Esophagus squamous epithelium (tissue), 5 donors: ENCODE measurements around the gene CACNA1H. TPM values are rescaled to one million over a fixed set of nuclear protein-coding genes. Genes with fewer than 3 reads are reported as not detected.

Experiments
- DNase-seq: peaks from one replicate; lab custom pipeline; 2025; lab: John Stamatoyannopoulos, UW
- H3K27ac ChIP-seq, 4 donors: fragments of 200-600 bp; sonication (generic); one replicate each; pipeline ENCODE4 v1.5.1; 2016 to 2019; ENCODE audit warnings: mild to moderate bottlenecking in 1 of 4
- H3K27me3 ChIP-seq, 4 donors: fragments of 200-600 bp; sonication (generic); 1 replicate in 3 of 4; 2 replicates in 1 of 4; pipeline versions ENCODE4 v1.5.1 to v1.6.0; 2017 to 2021; ENCODE audit warnings: antibody characterized with exemption in 1 of 4
- H3K36me3 ChIP-seq, 3 donors: fragments of 200-600 bp; sonication (generic); one replicate each; pipeline ENCODE4 v1.5.1; 2016 to 2019
- H3K4me1 ChIP-seq, 3 donors: fragments of 200-600 bp; sonication (generic); one replicate each; pipeline ENCODE4 v1.5.1; 2017 to 2019
- H3K4me3 ChIP-seq, 4 donors: fragments of 200-600 bp; sonication (generic); 1 replicate in 3 of 4; 2 replicates in 1 of 4; pipeline ENCODE4 v1.5.1; 2016 to 2019; ENCODE audit warnings: mild to moderate bottlenecking in 2 of 4, moderate library complexity in 1 of 4
- H3K9me3 ChIP-seq, 3 donors: fragments of 200-600 bp; sonication (generic); one replicate each; pipeline ENCODE4 v1.5.1; 2016 to 2019
- POLR2A ChIP-seq, 4 donors: fragments of 450-650 bp; IDR thresholded peaks; one replicate each; pipeline ENCODE4 v1.6.1; 2017; ENCODE audit warnings: antibody characterized with exemption in 4 of 4, mild to moderate bottlenecking in 4 of 4, moderate library complexity in 3 of 4
- WGBS, 2 donors: methylation state at CpG; one replicate each; pipeline ENCODE4 v1.1.5; 2018; 5-methylcytosine and 5-hydroxymethylcytosine counted together
- intact Hi-C: fragments of 100-400 bp; cut with DNase I; formaldehyde crosslinking; loops from one replicate; pipeline ENCODE4 v1.15.0; 2022
- total RNA-seq, 4 donors: library from RNA; depleted of rRNA; stranded (reverse); fragments of >200 nt; gene quantifications; one replicate each; pipeline ENCODE4 v1.1.0, GENCODE V29; 2016
- TF ChIP-seq, protein P1 (sequence below), 6 experiments: fragments of 450-650 bp in 4 of 6; fragments of 200-600 bp in 2 of 6; sonication (generic) in 2 of 6; IDR thresholded peaks; one replicate each; pipeline ENCODE4 v1.5.1; 2016 to 2019; ENCODE audit warnings: antibody characterized with exemption in 6 of 6, mild to moderate bottlenecking in 4 of 6, moderate library complexity in 4 of 6
- donor health status: DM: yes; HTN: yes; CAD: no.

Gene CACNA1H
- total RNA-seq, 4 donors from 2014 or later = 1.7 to 14.7 (median 5.6) TPM

DNA sequence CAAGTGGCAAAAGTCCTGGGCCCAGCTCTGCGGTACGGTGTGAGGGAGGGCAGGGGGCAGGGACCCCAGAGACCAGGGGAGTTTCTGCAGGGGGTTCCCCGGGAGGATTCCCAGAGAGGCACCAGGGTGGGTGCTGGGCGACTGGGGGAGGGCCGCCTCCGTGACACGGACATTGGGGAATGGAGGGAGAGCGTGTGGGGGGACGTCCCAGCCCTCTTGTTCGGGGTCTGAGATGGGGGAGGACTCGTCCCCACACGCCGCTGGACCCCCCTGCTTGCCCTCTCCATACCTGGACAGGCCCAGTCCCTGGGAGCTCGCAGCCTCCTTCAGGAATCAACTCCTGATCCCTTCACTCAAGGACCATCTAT lies 30.5 kb upstream of the CACNA1H start:
- no peaks in the 10 kb centered on the region for H3K9me3 ChIP-seq
- TF ChIP-seq, protein P1, sequence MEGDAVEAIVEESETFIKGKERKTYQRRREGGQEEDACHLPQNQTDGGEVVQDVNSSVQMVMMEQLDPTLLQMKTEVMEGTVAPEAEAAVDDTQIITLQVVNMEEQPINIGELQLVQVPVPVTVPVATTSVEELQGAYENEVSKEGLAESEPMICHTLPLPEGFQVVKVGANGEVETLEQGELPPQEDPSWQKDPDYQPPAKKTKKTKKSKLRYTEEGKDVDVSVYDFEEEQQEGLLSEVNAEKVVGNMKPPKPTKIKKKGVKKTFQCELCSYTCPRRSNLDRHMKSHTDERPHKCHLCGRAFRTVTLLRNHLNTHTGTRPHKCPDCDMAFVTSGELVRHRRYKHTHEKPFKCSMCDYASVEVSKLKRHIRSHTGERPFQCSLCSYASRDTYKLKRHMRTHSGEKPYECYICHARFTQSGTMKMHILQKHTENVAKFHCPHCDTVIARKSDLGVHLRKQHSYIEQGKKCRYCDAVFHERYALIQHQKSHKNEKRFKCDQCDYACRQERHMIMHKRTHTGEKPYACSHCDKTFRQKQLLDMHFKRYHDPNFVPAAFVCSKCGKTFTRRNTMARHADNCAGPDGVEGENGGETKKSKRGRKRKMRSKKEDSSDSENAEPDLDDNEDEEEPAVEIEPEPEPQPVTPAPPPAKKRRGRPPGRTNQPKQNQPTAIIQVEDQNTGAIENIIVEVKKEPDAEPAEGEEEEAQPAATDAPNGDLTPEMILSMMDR (IDR thresholded peaks at IDR 0.05) = no peak
- TF ChIP-seq POLR2A (IDR thresholded peaks at IDR 0.05) = no peak
- H3K27me3 ChIP-seq = peaks cover 0 to 98% (median 0%) of the 10 kb centered on the region in 4 donors
- intact Hi-C loops = no loop called here
- DNase-seq = no peak
- no peak overlapping the region for H3K27ac ChIP-seq
- H3K36me3 ChIP-seq = no peaks in the 10 kb centered on the region
- H3K4me3 ChIP-seq = no peak overlapping the region
- H3K4me1 ChIP-seq = peaks cover 0 to 5% (median 0%) of the 10 kb centered on the region in 3 donors
- 79 to 82% methylated on average over 4 to 5 of the region's 14 CpGs for WGBS, 2 donors

DNA sequence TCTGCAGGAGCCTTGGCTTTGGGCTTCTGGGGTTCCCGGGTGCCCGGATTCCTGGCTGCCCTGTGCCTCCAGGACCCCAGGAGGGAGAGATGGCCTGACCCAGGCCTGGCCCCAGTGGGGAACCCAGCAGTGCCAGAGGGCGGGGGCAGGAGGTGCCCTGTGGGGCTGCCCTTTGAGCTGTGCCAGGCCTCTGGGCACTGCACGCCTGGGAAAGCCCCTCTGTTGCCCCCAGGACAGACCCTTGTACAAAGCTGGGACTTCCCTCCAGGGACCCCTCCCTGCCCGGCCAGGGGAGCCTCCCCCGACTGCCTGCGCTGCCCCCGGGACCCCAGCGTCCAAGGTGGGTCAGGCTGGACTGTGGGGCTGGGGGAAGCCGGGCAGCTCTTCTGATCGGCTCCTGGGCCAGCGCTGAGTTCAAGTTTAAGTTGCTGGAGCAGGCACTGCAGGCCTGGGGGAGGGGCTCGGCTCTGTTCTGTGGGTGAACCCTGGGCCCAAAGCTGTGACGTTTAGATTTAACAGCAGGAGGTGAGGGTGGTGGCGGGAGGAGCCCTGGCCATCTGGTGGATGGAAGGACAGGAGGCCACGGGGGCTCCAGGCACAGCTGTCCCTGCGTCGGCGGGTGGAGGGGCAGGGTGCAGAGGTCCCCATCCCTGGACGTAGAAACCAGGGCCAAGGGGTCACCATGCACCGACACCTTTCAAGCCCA lies 29.2 kb upstream of the CACNA1H start:
- Histone ChIP-seq H3K4me1 (peaks cover 0 to 5% (median 0%) of the 10 kb centered on the region in 3 donors), H3K27me3 (peaks cover 0 to 98% (median 0%) of the 10 kb centered on the region in 4 donors), H3K27ac (no peak overlapping the region), H3K36me3 (no peaks in the 10 kb centered on the region), H3K9me3 (no peaks in the 10 kb centered on the region), H3K4me3 (no peak overlapping the region)
- no peak for TF ChIP-seq POLR2A (IDR thresholded peaks at IDR 0.05)
- TF ChIP-seq, protein P1 (IDR thresholded peaks at IDR 0.05) = no peak
- DNase-seq = no peak
- WGBS, 2 donors = 47% methylated on average over 3 of the region's 21 CpGs; no CpG with 5 or more reads in 1 of the 2 donors
- intact Hi-C loops = no loop called here

DNA sequence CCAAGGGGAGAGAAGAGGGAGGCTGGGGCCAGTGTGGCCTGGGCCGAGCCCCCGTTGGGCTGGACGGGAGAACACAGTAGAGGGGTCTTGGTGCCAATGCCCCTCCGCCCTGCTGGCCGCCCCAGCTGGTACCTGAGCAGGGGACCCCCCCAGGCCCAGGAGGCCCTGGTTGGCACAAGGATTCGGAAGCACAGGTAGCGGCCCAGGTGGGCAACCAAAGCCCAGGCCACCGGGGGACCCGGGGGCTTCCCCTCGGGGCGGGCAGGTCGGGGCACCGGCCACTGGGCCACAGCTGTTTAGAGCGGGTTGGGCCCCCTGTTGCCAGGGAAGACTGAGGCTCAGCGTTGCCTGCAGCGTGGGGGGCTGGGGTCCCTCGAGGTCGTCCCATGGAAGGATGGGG lies 28.6 kb upstream of the CACNA1H start:
- Histone ChIP-seq H3K9me3 (no peaks in the 10 kb centered on the region), H3K4me3 (no peak overlapping the region), H3K36me3 (no peaks in the 10 kb centered on the region), H3K27ac (no peak overlapping the region), H3K27me3 (peaks cover 0 to 95% (median 0%) of the 10 kb centered on the region in 4 donors), H3K4me1 (peaks cover 0 to 5% (median 0%) of the 10 kb centered on the region in 3 donors)
- no peak for DNase-seq
- intact Hi-C loops = no loop called here
- 100% methylated on average over 1 of the region's 18 CpGs; no CpG with 5 or more reads in 1 of the 2 donors for WGBS, 2 donors
- TF ChIP-seq, protein P1 (IDR thresholded peaks at IDR 0.05) = no peak
- TF ChIP-seq POLR2A (IDR thresholded peaks at IDR 0.05) = no peak

DNA sequence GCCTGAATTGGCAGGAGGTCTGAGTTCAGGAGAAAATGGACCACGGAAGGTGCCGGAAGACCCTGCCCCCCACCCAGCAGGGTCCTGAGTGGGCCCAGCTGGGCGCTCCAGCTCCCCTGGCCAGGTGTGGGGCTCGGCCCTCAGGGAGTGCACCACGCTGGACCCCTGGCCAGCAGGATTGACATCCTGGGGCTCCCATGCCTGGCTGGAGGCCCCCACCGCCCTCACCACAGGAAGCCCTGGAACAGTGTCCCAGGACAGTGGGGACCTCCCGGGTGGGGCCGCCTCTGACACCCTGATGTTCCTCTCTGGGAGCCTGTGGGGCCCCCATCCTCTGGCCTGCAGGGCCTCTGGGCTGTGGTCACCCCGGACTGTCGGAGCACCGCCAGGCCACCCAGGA lies 28.1 kb upstream of the CACNA1H start:
- 40 to 100% methylated on average over 1 of the region's 11 CpGs for WGBS, 2 donors
- H3K27ac ChIP-seq = no peak overlapping the region
- peaks cover 0 to 90% (median 0%) of the 10 kb centered on the region in 4 donors for H3K27me3 ChIP-seq
- H3K4me1 ChIP-seq = peaks cover 0 to 5% (median 0%) of the 10 kb centered on the region in 3 donors
- H3K9me3 ChIP-seq = no peaks in the 10 kb centered on the region
- no peak for DNase-seq
- H3K36me3 ChIP-seq = no peaks in the 10 kb centered on the region
- no peak overlapping the region for H3K4me3 ChIP-seq
- TF ChIP-seq, protein P1 (IDR thresholded peaks at IDR 0.05) = no peak
- TF ChIP-seq POLR2A (IDR thresholded peaks at IDR 0.05) = no peak
- intact Hi-C loops = no loop called here

DNA sequence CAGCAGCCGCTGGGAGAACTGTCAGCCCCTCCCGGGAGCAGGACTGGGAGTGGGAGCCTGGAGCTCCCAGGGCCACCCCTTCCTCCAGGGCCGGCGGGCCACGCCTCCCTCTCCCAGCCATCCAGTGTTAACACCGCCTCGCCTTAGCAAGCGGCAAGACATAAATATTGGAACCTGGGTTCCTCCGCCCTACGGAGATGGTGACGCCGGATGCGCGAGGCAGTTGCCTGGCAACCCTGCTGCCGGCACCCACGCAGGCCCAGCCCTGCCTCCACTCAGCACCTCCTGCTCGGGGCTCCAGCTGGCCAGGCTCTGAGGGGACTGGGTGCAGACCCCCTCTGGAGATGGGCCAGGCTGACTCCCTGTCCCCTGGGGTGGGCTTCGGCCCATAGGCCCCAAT lies 27.4 kb upstream of the CACNA1H start:
- Histone ChIP-seq H3K4me3 (no peak overlapping the region), H3K36me3 (no peaks in the 10 kb centered on the region), H3K27ac (no peak overlapping the region), H3K9me3 (no peaks in the 10 kb centered on the region), H3K4me1 (peaks cover 0 to 5% (median 0%) of the 10 kb centered on the region in 3 donors), H3K27me3 (peaks cover 0 to 83% (median 0%) of the 10 kb centered on the region in 4 donors)
- no peak for DNase-seq
- intact Hi-C loops = no loop called here
- TF ChIP-seq, protein P1 (IDR thresholded peaks at IDR 0.05) = no peak
- no peak for TF ChIP-seq POLR2A (IDR thresholded peaks at IDR 0.05)
- 0% methylated on average over 1 of the region's 18 CpGs; no CpG with 5 or more reads in 1 of the 2 donors for WGBS, 2 donors
